Endothelial cell of umbilical vein (primary cell): ENCODE results near the gene SDC3. TPM values are rescaled to one million over a fixed set of nuclear protein-coding genes. Genes with fewer than 3 reads are reported as not detected.

Experiments
- BruUV-seq: library from RNA; stranded (reverse); fragments of 400-500 nt; replicated peaks from 2 replicates; lab custom pipeline; 2021; lab: Mats Ljungman, UMichigan
- CTCF ChIA-PET: fragments of 300-600, 350-600 bp; sonication (Branson Sonifier 250); formaldehyde crosslinking; loops from one replicate; lab custom pipeline; 2021; ENCODE audit warnings: antibody characterized with exemption, inconsistent platforms; lab: Charles Lee
- POLR2A ChIA-PET: fragments of 300-600, 350-600 bp; sonication (Branson Sonifier 250); formaldehyde crosslinking; loops from one replicate; lab custom pipeline; 2021; ENCODE audit warnings: antibody characterized with exemption, inconsistent platforms; lab: Charles Lee
- DNase-seq: peaks from one replicate; pipeline ENCODE4 v3.0.0-alpha.2; 2011; ENCODE audit warnings: low read depth, low spot score
- FAIRE-seq: peaks from 2 replicates; lab custom pipeline; 2011; peaks lifted over from hg19 to GRCh38; lab: Jason Lieb, UNC
- H2AFZ ChIP-seq: 2 replicates; pipeline ENCODE4 v1.6.0; 2012; ENCODE audit warnings: low read depth, low read length, control low read depth, inconsistent platforms
- H3K27ac ChIP-seq: 2 replicates; pipeline ENCODE4 v1.5.1; 2011; ENCODE audit warnings: low read depth, mild to moderate bottlenecking, control low read depth, low read length, moderate library complexity; ENCODE audit not compliant: insufficient read depth
- H3K27me3 ChIP-seq, 2 experiments: 2 replicates each; pipeline versions ENCODE4 v1.6.0 to v1.6.1; 2011; ENCODE audit warnings: low read length in 2 of 2, mixed read lengths in 1 of 2; ENCODE audit not compliant: control insufficient read depth in 2 of 2, insufficient read depth in 2 of 2
- H3K36me3 ChIP-seq, 2 experiments: 2 replicates in 1 of 2; 3 replicates in 1 of 2; pipeline ENCODE4 v1.5.1; 2011; ENCODE audit warnings: low read length in 2 of 2, mild to moderate bottlenecking in 1 of 2, moderate library complexity in 1 of 2; ENCODE audit not compliant: control insufficient read depth in 2 of 2, insufficient read depth in 2 of 2; ENCODE audit errors: extremely low read depth in 1 of 2
- H3K4me1 ChIP-seq: 3 replicates; pipeline ENCODE4 v1.5.1; 2011; ENCODE audit warnings: mild to moderate bottlenecking, low read length; ENCODE audit not compliant: control insufficient read depth, insufficient read depth; ENCODE audit errors: extremely low read depth
- H3K4me2 ChIP-seq: 2 replicates; pipeline ENCODE4 v1.6.1; 2011; ENCODE audit warnings: low read length, control low read depth, mixed read lengths; ENCODE audit not compliant: insufficient read depth
- H3K4me3 ChIP-seq, 3 experiments: fragments of 200-600 bp in 1 of 3; sonication (generic), shearing (Covaris generic) in 1 of 3; replicated peaks in 1 of 3; 2 replicates each; pipeline ENCODE4 v1.5.1; 2011 to 2016; ENCODE audit warnings: control low read depth in 3 of 3, low read length in 3 of 3, mild to moderate bottlenecking in 2 of 3, inconsistent platforms in 1 of 3, low read depth in 1 of 3, moderate library complexity in 1 of 3; ENCODE audit not compliant: insufficient read depth in 1 of 3
- H3K79me2 ChIP-seq: 2 replicates; pipeline ENCODE4 v1.6.0; 2012; ENCODE audit warnings: low read length, inconsistent platforms; ENCODE audit not compliant: control insufficient read depth, insufficient read depth
- H3K9ac ChIP-seq: replicated peaks from 2 replicates; pipeline ENCODE3; 2011; ENCODE audit warnings: low read length, control low read depth; ENCODE audit not compliant: insufficient read depth; ENCODE audit errors: extremely low read depth
- H3K9me1 ChIP-seq: replicated peaks from 3 replicates; pipeline ENCODE4 v1.6.0; 2011; ENCODE audit warnings: mild to moderate bottlenecking, low read length; ENCODE audit not compliant: control insufficient read depth, insufficient read depth; ENCODE audit errors: extremely low read depth
- H3K9me3 ChIP-seq: replicated peaks from 2 replicates; pipeline ENCODE4 v1.5.1; 2012; ENCODE audit warnings: low read length, inconsistent platforms; ENCODE audit not compliant: control insufficient read depth, insufficient read depth
- H4K20me1 ChIP-seq: replicated peaks from 2 replicates; pipeline ENCODE3; 2011; ENCODE audit warnings: mild to moderate bottlenecking, low read length; ENCODE audit not compliant: control insufficient read depth, insufficient read depth; ENCODE audit errors: extremely low read depth
- CTCF ChIP-seq, 2 donors: IDR thresholded peaks; 1 replicate in 1 of 2; 2 replicates in 1 of 2; pipeline ENCODE4 v1.5.1; 2011; ENCODE audit warnings: low read length in 2 of 2, mild to moderate bottlenecking in 2 of 2, moderate library complexity in 2 of 2, control low read depth in 1 of 2, inconsistent platforms in 1 of 2, low read depth in 1 of 2; ENCODE audit not compliant: insufficient read depth in 1 of 2; ENCODE audit errors: extremely low read depth in 1 of 2
- EZH2 ChIP-seq: IDR thresholded peaks from 2 replicates; pipeline ENCODE4 v1.6.1; 2012; ENCODE audit warnings: borderline replicate concordance, low read depth, mild to moderate bottlenecking, moderate library complexity, low read length, inconsistent platforms; ENCODE audit not compliant: severe bottlenecking
- FOS ChIP-seq: IDR thresholded peaks from 2 replicates; pipeline ENCODE4 v1.6.1; 2011; ENCODE audit warnings: mild to moderate bottlenecking, low read length, moderate library complexity, borderline replicate concordance; ENCODE audit not compliant: insufficient read depth
- GATA2 ChIP-seq: IDR thresholded peaks from 2 replicates; pipeline ENCODE4 v1.7.0; 2011; ENCODE audit warnings: low read depth, mild to moderate bottlenecking, moderate library complexity, mixed read lengths, low read length; ENCODE audit not compliant: insufficient read length, insufficient read depth
- JUN ChIP-seq: IDR thresholded peaks from 2 replicates; pipeline ENCODE4 v1.6.1; 2011; ENCODE audit warnings: borderline replicate concordance, low read depth; ENCODE audit not compliant: insufficient read length, insufficient read depth
- MAX ChIP-seq: IDR thresholded peaks from 2 replicates; pipeline ENCODE4 v1.6.1; 2011; ENCODE audit not compliant: insufficient read depth, insufficient read length
- MYC ChIP-seq: IDR thresholded peaks from one replicate; pipeline ENCODE4 v1.6.1; 2011; ENCODE audit warnings: mild to moderate bottlenecking, low read depth, low read length
- POLR2A ChIP-seq: IDR thresholded peaks from 2 replicates; pipeline ENCODE4 v1.6.1; 2012; ENCODE audit warnings: low read depth, mild to moderate bottlenecking, control low read depth, low read length
- POLR2AphosphoS5 ChIP-seq: IDR thresholded peaks from 2 replicates; pipeline ENCODE4 v1.6.1; 2012; ENCODE audit warnings: low read depth, mild to moderate bottlenecking, control low read depth, low read length, moderate library complexity; ENCODE audit not compliant: insufficient read depth
- dilution Hi-C: fragments of 300-500 bp; cut with MboI; formaldehyde crosslinking; loops from one replicate; pipeline ENCODE4 v1.15.0; 2019; ENCODE audit warnings: low sequenced_read_pairs; ENCODE audit not compliant: extremely low pct_ligation_motif_present
- intact Hi-C: fragments of 100-400 bp; cut with micrococcal nuclease; formaldehyde crosslinking; loops from one replicate; pipeline ENCODE4 v1.10.0; 2022
- polyA plus RNA-seq, 4 experiments: library from polyadenylated mRNA; depleted of rRNA in 3 of 4; stranded (reverse) in 3 of 4; unstranded in 1 of 4; fragments of >200 nt; gene quantifications; 2 replicates each; pipeline versions ENCODE4 v1.2.1 to v1.2.3, GENCODE V29; 2011 to 2012; ENCODE audit warnings: missing spikeins in 1 of 4
- total RNA-seq: library from RNA; stranded (reverse); gene quantifications from 2 replicates; pipeline ENCODE4 v1.2.3, GENCODE V29; 2021

SDC3 gene
- total and polyA plus RNA-seq, 2 donors (not counting 3 experiments of a cell fraction or from before 2014, with no cell fraction given), result 7.1 to 25.9 TPM

DNA sequence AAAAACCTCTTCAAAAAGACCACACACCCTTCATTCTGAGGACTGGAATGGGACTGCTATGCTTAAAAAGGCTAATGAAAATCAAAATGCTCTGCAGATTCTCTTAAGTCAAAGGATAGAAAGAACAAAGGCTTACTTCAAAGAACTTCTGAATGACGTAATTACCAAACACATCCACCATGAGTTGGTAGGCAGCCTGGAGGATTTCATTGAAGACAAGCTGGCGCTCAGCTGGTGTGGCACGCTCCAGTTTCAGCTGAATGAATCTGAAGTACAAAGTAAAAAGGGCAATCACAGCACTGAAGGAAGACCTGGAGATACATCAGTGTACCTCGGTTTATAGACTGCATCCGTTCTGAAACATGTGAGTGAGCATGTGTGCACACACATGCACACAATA is 43.5 kb upstream of the SDC3 start:
- Histone ChIP-seq H3K9ac (no peak overlapping the region), H3K27me3 (no peaks in the 10 kb centered on the region), H3K79me2 (peaks cover 36% of the 10 kb centered on the region), H2AFZ (no peak overlapping the region), H3K4me1 (no peaks in the 10 kb centered on the region), H3K9me3 (no peaks in the 10 kb centered on the region), H3K4me2 (no peak overlapping the region), H3K4me3 (no peak overlapping the region), H4K20me1 (peaks cover 4% of the 10 kb centered on the region), H3K36me3 (peaks cover 30 to 43% of the 10 kb centered on the region in 2 experiments), H3K9me1 (no peaks in the 10 kb centered on the region), H3K27ac (no peak overlapping the region)
- FAIRE-seq, result no peak
- BruUV-seq, result no TSS peak
- TF ChIP-seq POLR2A (no peak), CTCF (IDR thresholded peaks at IDR 0.05; ENCODE audit: extremely low read depth in 1 of 2, insufficient read depth in 1 of 2, low read depth in 1 of 2, low read length in 2 of 2) (no peak)
- ChIA-PET CTCF (no interaction called here), POLR2A (no interaction called here)
- dilution Hi-C loops, result no loop called here
- intact Hi-C loops, result no loop called here
- no peak for DNase-seq

GRCh38 chr1:30950700-30951099 is 42.1 kb upstream of the SDC3 start:
- Histone ChIP-seq H3K4me1 (no peaks in the 10 kb centered on the region), H3K27ac (no peak overlapping the region), H4K20me1 (peaks cover under 1% of the 10 kb centered on the region), H3K9me1 (no peaks in the 10 kb centered on the region), H3K9me3 (no peaks in the 10 kb centered on the region), H2AFZ (no peak overlapping the region), H3K9ac (no peak overlapping the region), H3K4me2 (no peak overlapping the region), H3K4me3 (no peak overlapping the region), H3K27me3 (no peaks in the 10 kb centered on the region), H3K79me2 (peaks cover 31% of the 10 kb centered on the region), H3K36me3 (peaks cover 31 to 45% of the 10 kb centered on the region in 2 experiments)
- ChIA-PET CTCF (interaction anchor here (0.9 to 1.3 kb wide), 2 partner anchors 11 to 22 kb away, joined by 3 to 4 read pairs; no protein-coding TSS in a partner anchor), POLR2A (no interaction called here)
- dilution Hi-C loops, result no loop called here
- BruUV-seq, result no TSS peak
- FAIRE-seq (no peak), DNase-seq (no peak)
- intact Hi-C loops, result no loop called here
- TF ChIP-seq JUN (no peak), MAX (no peak), MYC (no peak), EZH2 (no peak), GATA2 (no peak), FOS (no peak), POLR2A (no peak), POLR2AphosphoS5 (no peak), CTCF (IDR thresholded peaks at IDR 0.05; ENCODE audit: extremely low read depth in 1 of 2, insufficient read depth in 1 of 2, low read depth in 1 of 2, low read length in 2 of 2) (no peak)
